Stimulated activated CD8-positive, alpha-beta memory T cell treated with anti-CD3 and anti-CD28 coated beads, Interleukin-2, amount 100 ng/mL, for 1 hour (primary cell): ENCODE results near the gene KPNA4.
"Not testable (repeated sequence)": the region's sequence is repeated elsewhere in the genome, so short reads cannot be mapped to it uniquely, and the experiment has no call there.

Source experiments
- DNase-seq, 2 donors: peaks; one replicate each; pipeline ENCODE4 v3.0.0-alpha.2; 2020; ENCODE audit warnings: low read depth in 2 of 2

Gene KPNA4, protein sequence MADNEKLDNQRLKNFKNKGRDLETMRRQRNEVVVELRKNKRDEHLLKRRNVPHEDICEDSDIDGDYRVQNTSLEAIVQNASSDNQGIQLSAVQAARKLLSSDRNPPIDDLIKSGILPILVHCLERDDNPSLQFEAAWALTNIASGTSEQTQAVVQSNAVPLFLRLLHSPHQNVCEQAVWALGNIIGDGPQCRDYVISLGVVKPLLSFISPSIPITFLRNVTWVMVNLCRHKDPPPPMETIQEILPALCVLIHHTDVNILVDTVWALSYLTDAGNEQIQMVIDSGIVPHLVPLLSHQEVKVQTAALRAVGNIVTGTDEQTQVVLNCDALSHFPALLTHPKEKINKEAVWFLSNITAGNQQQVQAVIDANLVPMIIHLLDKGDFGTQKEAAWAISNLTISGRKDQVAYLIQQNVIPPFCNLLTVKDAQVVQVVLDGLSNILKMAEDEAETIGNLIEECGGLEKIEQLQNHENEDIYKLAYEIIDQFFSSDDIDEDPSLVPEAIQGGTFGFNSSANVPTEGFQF

DNA sequence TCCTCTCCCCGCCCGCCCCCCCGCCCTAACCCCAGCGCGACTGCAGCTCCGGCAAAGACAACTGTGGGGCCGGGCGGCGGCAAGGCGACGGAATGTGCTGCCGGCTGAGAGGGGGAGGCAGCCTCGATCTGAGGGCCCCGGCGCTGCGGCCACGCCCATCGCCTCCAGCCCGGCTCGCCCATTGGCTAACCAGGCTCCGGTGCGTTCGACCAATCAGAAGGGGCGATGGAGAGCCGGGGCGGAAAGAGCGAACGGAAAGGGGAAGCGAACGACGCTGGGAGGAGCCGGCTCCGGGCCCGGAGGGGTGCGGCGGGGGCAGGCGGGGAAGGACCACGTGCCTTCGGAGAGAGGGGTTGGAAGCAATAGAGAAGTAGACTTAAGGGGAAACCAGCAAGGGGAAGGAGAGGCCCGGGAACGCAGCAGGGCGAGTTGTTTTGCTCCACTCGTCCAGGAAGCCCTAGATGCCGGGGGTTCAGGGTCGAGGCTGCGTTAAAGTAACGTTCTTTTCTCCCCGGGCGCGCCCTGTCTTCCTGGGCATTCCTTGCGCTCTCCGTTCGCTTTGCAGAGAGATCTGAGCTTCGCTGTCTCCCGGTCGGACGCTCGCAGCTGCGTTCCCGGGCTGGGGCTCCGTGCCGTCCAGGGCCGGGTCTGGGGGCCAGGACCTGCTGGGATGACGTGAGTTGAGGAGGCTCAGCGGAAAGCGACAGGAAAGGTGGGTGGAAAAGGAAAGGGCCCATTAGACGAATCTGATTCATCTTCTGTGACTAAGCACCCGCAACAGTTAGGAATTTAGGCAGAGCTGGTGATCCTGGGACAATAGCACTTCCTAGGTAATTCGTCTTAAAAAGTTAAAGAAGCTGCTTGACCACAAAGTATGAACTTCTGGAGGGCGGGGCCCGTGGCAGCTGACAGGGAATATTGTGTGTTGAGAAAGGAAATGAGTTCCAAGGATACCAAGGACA, at the start of gene KPNA4:
Gene KPNA4 (minus strand): TSS at position 130 of the 962 bp plus-strand sequence. CDS start 289 bp downstream, outside the sequence.
- peak; percentile 93 to 95 for DNase-seq

DNA sequence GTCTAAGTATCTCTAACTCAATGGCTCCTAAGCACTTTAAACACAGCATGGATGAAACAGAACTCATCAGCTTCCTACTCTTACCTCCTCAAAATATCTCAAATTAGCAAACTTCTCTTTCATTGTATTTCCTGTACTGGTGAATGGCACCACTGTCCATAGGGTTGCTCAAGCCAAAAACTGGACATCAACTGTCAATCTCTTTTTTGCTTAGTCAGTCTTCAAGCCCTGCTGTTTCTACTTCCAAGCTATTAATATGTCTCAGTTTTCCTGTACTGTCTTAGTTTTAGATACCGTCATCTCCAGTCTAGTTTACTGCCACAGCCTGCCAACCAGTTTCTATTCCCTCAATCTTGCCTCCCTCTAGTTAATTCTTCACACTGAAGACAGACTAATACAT, 48.3 kb upstream of the KPNA4 start:
- DNase-seq: no peak

DNA sequence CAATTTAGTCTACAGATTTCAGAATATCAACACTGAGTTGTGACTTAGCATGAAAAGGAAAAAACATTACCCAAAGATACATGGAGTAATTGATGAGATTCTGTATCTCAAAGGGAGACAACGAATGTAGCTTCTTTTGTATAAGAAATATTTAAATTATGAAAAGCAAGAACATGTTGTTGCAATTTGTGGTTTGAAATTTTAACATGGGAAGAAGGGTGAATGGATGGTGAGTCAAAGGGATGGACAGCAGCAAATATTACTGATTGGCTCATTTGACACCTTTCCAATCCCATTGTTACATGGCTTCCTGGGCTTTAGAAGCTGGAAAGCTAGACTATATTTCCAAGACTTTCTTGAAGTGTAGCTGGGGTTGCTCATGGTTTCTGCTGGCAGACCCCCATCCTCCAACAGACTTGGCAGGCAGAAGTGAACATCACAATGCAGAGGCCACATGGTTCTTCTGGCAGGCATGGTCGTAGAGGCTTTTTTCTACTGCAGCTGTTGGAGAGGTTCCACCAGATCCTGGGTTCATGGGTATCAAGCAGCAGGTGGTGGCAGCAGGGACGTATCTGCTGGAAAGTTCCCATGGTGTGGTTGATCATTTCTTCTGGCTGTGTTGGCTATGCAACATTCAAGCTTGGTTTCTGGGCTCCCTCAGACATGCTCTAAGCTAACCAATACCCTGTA, 47.2 kb upstream of the KPNA4 start:
- no peak for DNase-seq

DNA sequence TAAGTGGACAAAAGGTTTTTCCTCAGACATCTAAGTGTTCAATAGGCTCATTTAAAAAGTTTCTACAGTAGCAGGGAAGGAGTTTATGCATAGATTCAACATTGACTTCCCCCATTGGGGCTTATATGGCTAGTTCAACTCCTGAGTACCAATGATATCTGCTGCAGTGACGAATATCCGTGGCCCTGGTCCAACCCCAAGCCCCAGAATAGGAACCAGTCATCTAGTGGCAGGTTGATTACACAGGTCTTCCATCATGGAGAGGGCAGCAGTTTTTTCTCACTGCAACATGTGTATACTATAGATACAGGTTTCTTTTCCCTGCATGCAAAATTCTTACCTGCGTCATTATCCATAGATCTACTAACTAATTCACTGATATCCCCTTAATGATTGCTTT, 45.8 kb upstream of the KPNA4 start:
- DNase-seq: no peak

DNA sequence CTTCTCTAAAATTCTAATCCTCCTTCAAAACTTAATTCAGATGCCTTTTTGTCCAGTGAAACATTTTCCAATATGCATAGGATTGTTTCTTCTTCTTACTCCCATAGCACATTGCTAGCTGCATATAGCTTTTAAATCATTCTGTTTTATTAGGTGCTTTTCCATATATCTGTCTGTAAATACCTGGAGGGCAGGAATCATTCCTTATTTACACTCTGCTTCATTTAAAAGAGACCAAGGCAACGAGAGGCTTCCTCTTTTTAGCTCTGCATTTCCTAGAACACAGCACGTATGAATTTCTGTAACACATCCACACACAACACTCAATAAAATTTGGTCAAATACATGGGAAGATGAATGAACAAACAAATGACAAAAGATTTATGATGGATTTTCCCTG, 43.5 kb upstream of the KPNA4 start:
- no peak for DNase-seq

DNA sequence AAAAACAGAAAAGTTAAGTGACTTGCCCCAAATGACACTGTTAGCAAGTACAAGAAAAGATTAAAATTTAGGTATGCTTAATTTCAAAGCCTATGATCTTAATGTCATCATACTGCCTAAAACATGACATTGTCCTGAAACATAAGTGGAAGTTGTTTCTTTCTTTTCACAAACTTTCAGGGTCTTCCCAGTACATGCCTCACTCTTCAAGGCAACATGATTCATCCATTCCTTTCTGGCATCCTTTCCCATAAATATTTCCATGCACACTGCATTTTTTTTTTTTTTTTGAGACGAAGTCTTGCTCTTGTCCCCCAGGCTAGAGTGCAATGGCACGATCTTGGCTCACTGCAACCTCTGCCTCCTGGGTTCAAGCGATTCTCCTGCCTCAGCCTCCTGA, 42.5 kb upstream of the KPNA4 start:
- DNase-seq: no peak

DNA sequence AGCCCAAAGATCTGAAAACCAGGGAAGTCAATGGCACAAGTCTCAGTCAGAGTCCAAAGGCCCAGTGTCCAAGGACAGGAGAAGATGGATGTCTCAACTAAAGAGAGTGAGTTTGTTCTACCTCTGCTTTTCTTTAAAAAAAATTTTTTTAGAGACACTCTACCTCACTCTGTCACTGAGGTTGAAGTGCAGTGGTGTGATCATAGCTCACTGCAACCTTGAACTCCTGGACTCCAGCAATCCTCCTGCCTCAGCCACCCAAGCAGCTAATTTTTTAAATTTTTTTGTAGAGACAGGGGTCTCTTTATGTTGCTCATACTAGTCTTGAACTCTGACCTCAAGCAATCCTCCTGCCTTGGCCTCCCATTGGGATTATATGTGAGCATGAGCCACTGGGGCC, 39.9 kb upstream of the KPNA4 start:
- no peak for DNase-seq

DNA sequence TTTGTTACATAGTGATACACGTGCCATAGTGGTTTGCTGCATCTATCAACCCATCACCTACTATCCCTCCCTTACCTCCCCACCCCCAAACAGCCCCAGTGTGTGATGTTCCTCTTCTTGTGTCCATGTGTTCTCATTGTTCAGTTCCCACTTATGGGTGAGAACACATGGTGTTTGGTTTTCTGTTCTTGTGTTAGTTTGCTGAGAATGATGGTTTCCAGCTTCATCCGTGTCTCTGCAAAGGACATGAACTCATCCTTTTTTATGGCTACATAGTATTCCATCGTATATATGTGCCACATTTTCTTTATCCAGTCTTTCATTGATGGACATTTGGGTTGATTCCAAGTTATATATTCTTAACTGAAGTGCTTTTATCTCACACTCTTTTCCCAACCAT, 38.5 kb upstream of the KPNA4 start:
- not testable (repeated sequence) for DNase-seq

DNA sequence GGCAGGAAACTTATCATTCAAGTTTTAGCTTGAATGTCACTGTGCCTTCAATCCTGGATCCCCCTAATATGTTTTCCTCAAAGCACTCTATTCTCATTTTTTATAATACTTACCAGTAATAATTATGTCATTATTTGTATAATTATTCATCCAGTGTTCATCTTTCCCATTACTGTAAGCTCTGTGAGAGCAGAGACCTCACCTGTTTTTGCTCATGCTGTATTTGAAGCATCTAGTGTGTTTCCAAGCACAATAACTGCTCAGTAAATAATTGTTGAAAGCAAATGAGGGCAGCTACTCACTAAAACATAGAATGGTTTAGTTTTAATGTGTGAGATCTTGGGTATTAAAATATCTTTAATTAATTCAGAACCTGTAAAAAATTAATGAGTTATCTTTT, 36.9 kb upstream of the KPNA4 start:
- no peak for DNase-seq

DNA sequence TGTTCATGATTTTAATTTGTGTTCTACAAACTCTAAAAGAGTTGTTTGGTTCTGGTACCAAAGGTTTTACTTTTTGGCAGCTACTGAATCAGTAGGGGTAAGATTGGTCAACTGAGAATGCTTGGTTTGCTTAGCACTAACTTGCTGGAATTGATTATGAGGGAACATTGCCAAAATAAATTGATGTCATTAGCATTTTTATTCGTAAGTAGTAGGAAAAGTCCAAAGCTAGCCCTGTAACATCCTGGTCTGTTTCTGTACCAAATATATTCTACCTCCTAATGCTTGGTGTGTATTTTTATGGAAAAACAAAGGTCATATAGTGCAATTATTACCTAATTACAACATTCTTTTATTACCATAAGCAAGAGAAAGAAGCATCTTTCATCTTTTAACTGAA, 35.9 kb upstream of the KPNA4 start:
- DNase-seq: no peak

DNA sequence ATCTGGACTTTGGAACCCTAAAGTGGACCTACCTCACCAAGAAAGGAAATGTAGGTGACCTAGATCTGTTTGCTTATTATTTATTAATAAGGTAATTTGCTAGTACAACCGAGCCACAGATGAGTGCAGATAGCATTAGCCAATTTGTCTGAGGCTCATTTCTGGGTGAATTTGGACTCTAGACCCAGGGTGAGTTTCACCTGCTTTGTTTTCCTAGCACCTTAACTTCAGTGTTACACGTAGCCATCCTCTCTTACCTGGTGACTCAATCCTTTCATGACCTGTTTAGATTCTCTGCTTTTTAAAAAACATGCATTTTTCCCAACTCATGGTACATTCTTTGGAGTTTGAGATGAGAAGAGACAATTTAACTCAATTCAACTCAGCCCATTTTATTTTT, 33.5 kb upstream of the KPNA4 start:
- no peak for DNase-seq

DNA sequence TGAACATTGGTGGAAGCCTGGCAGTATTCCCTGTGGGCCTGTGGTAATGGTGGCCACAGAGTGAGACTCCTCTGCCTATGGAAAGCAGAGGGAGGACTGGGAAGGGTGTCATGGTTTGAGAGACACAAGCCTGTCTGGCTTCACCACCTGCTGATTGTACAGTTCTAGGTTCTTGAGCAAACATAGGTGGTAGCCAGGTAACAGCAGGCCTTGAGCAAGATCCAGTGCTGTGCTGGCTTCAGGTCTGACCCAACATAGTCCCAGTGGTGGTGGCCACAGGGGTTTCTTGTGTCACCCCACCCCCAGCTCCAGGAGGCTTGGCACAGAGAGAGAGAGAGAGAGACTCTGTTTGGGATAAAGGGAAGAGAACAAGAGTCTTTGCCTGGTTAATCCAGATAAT, 22.7 kb upstream of the KPNA4 start:
- DNase-seq: no peak

DNA sequence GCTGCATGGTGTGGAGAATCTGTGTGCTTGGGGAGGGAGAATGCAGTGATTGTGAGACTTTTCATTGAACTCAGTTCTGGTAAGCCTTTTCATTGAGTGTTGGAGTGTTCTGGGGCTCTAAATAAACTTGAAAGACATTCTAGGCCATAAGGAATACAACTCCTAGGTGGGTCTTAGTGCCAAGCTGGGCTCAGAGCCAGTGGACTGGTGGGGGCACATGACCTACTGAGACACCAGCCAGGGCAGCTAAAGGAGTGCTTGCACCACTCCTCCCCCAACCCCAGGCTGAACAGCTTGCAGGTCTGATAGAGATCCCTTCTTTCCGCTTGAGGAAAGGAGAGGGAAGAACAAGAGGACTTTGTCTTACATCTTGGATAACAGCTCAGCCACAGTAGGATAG, 21.7 kb upstream of the KPNA4 start:
- DNase-seq: no peak

DNA sequence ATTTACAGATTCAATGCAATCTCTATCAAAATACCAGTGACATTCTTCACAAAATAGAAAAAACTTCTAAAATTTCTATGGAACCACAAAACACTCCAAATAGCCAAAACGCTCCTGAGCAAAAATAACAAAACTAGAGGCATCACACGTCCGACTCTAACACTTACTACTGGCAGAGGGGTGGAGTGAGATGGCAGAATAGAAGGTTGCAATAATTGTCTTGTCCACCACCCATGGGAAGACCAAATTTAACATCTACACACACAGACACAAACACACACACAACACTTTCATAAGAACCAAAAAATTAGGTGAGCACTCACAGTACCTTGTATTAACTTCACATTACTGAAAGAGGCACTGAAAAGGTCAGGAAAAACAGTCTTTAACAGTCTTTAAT, 21.3 kb upstream of the KPNA4 start:
- DNase-seq: no peak

DNA sequence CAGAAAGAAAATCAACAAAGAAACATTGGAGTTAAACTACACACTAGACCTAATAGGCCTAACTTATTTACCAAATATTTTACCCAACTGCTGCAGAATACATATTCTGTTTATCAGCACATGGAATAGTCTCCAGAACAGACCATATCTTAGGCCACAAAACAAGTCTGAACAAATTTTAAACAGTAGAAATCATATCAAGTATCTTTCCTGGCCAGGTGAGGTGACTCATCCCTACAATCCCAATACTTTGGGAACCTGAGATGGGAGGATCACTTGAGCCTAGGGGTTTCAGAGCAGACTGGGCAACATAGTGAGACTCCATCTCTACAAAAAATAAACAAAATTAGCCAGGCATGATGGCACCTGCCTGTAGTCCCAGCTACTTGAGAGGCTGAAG, 18.1 kb upstream of the KPNA4 start:
- DNase-seq: no peak

DNA sequence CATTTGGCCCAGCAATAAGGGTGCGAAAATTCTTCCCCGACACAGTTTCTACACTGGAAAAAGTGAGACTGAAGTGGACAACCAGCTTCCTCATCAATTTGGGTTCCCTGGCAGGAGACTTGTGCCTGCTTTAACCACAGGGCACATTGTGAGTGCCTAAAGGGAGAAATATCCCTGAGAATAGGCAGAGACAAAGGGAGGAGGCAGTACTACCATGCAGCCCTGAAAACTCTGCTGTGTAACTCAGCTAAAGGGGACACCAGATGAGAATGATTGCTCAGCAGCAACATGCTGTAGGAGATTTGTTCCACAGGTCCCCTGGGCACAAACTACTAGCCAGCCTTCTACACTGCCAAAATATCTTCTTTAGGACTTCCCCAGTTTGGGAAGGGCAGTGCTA, 15.6 kb upstream of the KPNA4 start:
- DNase-seq: no peak

DNA sequence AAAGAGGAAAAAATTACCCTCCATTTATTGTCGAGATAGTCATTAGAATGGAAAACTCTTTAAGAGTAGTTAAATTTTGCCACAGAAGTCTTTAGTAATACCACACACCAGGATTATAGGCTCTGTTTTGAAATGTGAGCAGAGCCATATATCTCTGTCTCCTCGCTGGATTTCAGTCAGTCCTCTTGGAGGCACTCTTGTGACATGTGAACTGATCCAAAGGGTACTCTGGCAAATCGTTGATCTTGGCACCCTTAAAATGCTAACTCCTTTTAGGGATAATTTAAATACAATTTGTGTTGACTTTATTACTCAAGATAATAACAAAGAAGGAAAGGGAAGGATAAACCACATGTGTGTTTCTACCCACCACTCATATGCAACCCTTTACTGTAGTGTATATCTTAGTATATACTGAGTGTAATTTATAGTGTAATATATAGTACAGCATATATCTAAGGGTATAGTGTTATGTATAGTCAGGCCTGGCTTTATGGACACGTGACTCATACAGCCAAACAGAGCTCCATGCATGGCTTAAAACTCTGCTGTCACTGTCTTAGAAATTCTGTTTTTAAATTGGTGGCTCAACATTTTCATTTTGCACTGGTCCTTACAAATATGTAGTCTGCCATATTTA, 12.3 kb upstream of the KPNA4 start:
- DNase-seq: no peak

DNA sequence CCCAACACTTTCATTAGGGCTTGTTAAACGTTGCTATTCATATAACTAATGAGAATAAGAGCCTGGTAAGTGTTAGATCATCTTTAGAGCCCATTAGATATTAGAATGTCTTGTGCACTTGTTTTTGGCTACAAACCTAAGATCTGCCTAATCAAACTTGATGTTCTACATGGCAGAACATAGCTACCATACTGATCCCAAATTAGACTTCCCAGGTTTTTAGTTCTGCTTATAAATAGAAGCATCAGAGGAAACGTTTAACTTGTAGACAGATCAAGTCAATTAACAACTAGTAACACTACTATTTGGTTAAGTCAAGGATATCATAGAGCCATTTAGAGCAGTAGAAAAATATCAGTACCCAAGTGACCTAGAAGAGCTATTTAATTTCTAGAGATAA, 11.7 kb upstream of the KPNA4 start:
- no peak for DNase-seq

DNA sequence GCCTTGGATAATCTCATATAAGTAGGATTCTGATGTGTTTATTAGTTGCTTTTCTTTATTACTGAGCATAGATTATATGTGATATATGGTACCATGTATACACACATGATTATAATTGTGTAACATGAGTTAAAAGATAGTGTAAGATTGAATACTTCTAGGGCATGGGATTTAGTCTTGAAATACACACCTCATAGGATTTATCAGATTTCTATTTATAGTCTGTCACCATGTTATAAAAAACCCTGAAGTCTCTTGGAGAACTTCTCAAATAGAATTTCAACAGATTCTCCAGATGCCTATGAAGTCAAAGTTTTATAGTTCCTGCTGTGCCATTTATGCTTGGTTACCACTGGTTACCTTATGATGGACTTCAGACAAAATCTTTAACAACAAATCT, 11.2 kb upstream of the KPNA4 start:
- no peak for DNase-seq

DNA sequence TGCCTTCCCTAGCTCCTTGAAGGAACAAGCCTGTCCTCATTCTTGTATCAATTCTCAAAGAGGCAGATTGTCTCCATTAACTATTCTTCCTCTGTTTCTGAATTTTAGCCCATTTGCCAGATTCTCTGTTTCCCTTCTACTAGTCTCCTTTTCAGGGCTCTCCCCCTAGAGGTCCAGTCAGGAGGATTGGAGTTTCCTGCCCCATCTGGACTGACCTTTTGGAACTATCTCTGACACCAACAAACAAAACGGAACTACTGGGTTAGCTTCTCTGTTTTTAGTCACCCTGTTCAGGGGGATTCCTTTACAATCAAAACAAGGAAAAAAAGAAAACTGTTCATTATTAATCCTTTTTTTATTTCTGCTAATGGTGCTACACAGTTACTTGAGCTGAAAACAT, 10.2 kb upstream of the KPNA4 start:
- no peak for DNase-seq

DNA sequence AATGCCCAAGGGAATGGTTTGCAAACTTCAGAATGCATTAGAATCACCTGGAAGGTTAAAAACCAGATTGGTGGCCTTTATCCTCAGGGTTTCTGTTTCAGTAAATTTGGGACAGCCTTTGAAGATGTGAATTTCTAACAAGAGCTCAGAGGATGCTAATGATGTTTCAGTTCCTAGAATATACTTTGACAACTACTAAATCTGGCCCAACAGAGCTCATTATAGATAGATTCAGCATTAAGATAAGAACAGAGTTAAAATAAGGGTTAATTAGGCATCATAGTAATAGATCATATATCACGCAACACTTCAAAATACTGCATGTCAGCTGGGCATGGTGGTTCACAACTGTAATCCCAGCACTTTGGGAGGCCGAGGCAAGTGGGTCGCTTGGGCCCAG, 9.3 kb upstream of the KPNA4 start:
- no peak for DNase-seq
